ENCODE data around the gene FHOD3. TPM values are rescaled to one million over a fixed set of nuclear protein-coding genes. Genes with fewer than 3 reads are reported as not detected.

FHOD3 gene
- total RNA-seq, 1 donor = 13.0 TPM

- Histone ChIP-seq H3K9me3 (ENCODE audit: low read depth, low read length) (no peaks in the 10 kb centered on the region), H2AFZ (ENCODE audit: low read length) (no peak overlapping the region), H3K79me2 (ENCODE audit: insufficient read depth, low read length) (peaks cover 48% of the 10 kb centered on the region), H3K4me2 (ENCODE audit: insufficient read depth, low read length) (no peak overlapping the region), H3K27me3 (ENCODE audit: insufficient read depth, low read length) (no peaks in the 10 kb centered on the region), H3K27ac (ENCODE audit: low read depth, low read length) (peak overlapping the region; percentile 92), H4K20me1 (ENCODE audit: insufficient read depth, low read length) (no peaks in the 10 kb centered on the region), H3K4me3 (ENCODE audit: insufficient read depth, low read length) (no peak overlapping the region), H3K36me3 (ENCODE audit: insufficient read depth, low read length) (no peaks in the 10 kb centered on the region), H3K4me1 (ENCODE audit: insufficient read depth, low read length) (peaks cover 63% of the 10 kb centered on the region)
- no peak for TF ChIP-seq CTCF (IDR thresholded peaks at IDR 0.05; ENCODE audit: extremely low read depth, low read depth, low read length)
- no peak for DNase-seq (ENCODE audit: insufficient read length, low spot score, missing footprints)
Measured at GRCh38 chr18:36311026-36311570, 13.6 kb downstream of the FHOD3 start.

GRCh38 chr18:36312806-36313395 lies 15.4 kb downstream of the FHOD3 start:
- Histone ChIP-seq H3K4me1 (ENCODE audit: insufficient read depth, low read length) (peaks cover 59% of the 10 kb centered on the region), H3K4me2 (ENCODE audit: insufficient read depth, low read length) (no peak overlapping the region)

GRCh38 chr18:36314098-36314497 lies 16.6 kb downstream of the FHOD3 start:
- no peak overlapping the region for H3K4me3 ChIP-seq (ENCODE audit: insufficient read depth, low read length)
- H3K4me1 ChIP-seq (ENCODE audit: insufficient read depth, low read length) = peaks cover 53% of the 10 kb centered on the region
- TF ChIP-seq CTCF (IDR thresholded peaks at IDR 0.05; ENCODE audit: extremely low read depth, low read depth, low read length) = no peak
- no peak for DNase-seq (ENCODE audit: insufficient read length, low spot score, missing footprints)
- no peaks in the 10 kb centered on the region for H3K36me3 ChIP-seq (ENCODE audit: insufficient read depth, low read length)
- peaks cover 29% of the 10 kb centered on the region for H3K79me2 ChIP-seq (ENCODE audit: insufficient read depth, low read length)
- peak overlapping the region; percentile 94 for H3K27ac ChIP-seq (ENCODE audit: low read depth, low read length)
- no peaks in the 10 kb centered on the region for H3K27me3 ChIP-seq (ENCODE audit: insufficient read depth, low read length)
- H3K4me2 ChIP-seq (ENCODE audit: insufficient read depth, low read length) = peak overlapping the region; percentile 33
- no peaks in the 10 kb centered on the region for H3K9me3 ChIP-seq (ENCODE audit: low read depth, low read length)
- no peak overlapping the region for H2AFZ ChIP-seq (ENCODE audit: low read length)
- H4K20me1 ChIP-seq (ENCODE audit: insufficient read depth, low read length) = no peaks in the 10 kb centered on the region

More at GRCh38 chr18:36312806-36313395, 15.4 kb downstream of the FHOD3 start:
- no peak for DNase-seq (ENCODE audit: insufficient read length, low spot score, missing footprints)
- Histone ChIP-seq H4K20me1 (ENCODE audit: insufficient read depth, low read length) (no peaks in the 10 kb centered on the region), H3K4me3 (ENCODE audit: insufficient read depth, low read length) (no peak overlapping the region), H3K36me3 (ENCODE audit: insufficient read depth, low read length) (no peaks in the 10 kb centered on the region), H3K79me2 (ENCODE audit: insufficient read depth, low read length) (peaks cover 35% of the 10 kb centered on the region), H3K27ac (ENCODE audit: low read depth, low read length) (peak overlapping the region; percentile 94), H3K27me3 (ENCODE audit: insufficient read depth, low read length) (no peaks in the 10 kb centered on the region), H2AFZ (ENCODE audit: low read length) (no peak overlapping the region), H3K9me3 (ENCODE audit: low read depth, low read length) (no peaks in the 10 kb centered on the region)
- TF ChIP-seq CTCF (IDR thresholded peaks at IDR 0.05; ENCODE audit: extremely low read depth, low read depth, low read length) = no peak

- peaks cover 49% of the 10 kb centered on the region for H3K4me1 ChIP-seq (ENCODE audit: insufficient read depth, low read length)
- no peaks in the 10 kb centered on the region for H4K20me1 ChIP-seq (ENCODE audit: insufficient read depth, low read length)
- no peak for DNase-seq (ENCODE audit: insufficient read length, low spot score, missing footprints)
- H3K27me3 ChIP-seq (ENCODE audit: insufficient read depth, low read length) = no peaks in the 10 kb centered on the region
- H3K27ac ChIP-seq (ENCODE audit: low read depth, low read length) = peak overlapping the region; percentile 94
- no peak overlapping the region for H3K4me3 ChIP-seq (ENCODE audit: insufficient read depth, low read length)
- H3K9me3 ChIP-seq (ENCODE audit: low read depth, low read length) = no peaks in the 10 kb centered on the region
- H3K79me2 ChIP-seq (ENCODE audit: insufficient read depth, low read length) = peaks cover 29% of the 10 kb centered on the region
- TF ChIP-seq CTCF (IDR thresholded peaks at IDR 0.05; ENCODE audit: extremely low read depth, low read depth, low read length) = no peak
- no peaks in the 10 kb centered on the region for H3K36me3 ChIP-seq (ENCODE audit: insufficient read depth, low read length)
- H2AFZ ChIP-seq (ENCODE audit: low read length) = no peak overlapping the region
- H3K4me2 ChIP-seq (ENCODE audit: insufficient read depth, low read length) = peak overlapping the region; percentile 33
Measured at GRCh38 chr18:36314754-36315153, 17.2 kb downstream of the FHOD3 start.
